Right ventricle myocardium inferior (tissue), 1 donor: ENCODE data around the gene TXNRD2. TPM values are rescaled to one million over a fixed set of nuclear protein-coding genes. Genes with fewer than 3 reads are reported as not detected.
A peak's percentile ranks its signal among the peaks of the same experiment; 100 is the strongest.

Experiments
- ATAC-seq: fragments of 200-7000 bp; cut with Tn5 transposase; one replicate; pipeline ENCODE4 v1.9.1; 2020; ENCODE audit warnings: mild to moderate bottlenecking, moderate library complexity
- DNase-seq: peaks from one replicate; pipeline ENCODE4 v3.0.0; 2021; ENCODE audit errors: missing footprints
- intact Hi-C: fragments of 100-400 bp; cut with DNase I; formaldehyde crosslinking; loops from one replicate; pipeline ENCODE4 v1.11.0; 2022
- total RNA-seq: library from RNA; stranded (reverse); fragmentation: NEBNext Ultra II Directional; extraction: Animal tissue kit (Norgen Biotek cat#: 25700); gene quantifications from one replicate; pipeline ENCODE4 v1.2.1, GENCODE V29; 2021
- donor health status: DM: no; HTN: yes; CAD: no; lungs with severe emphysema.

Gene TXNRD2
- total RNA-seq, 1 donor from 2014 or later = 40.9 TPM

GRCh38 chr22:19960491-19961200 lies 19.0 kb upstream of the TXNRD2 start:
- ATAC-seq (no peak), DNase-seq (peak; percentile 9)
- intact Hi-C loops = loop anchor here (10.0 kb wide), 1 partner anchor 124 kb away; the partner anchor contains the start of gene DGCR8

GRCh38 chr22:19959587-19960490 lies 18.2 kb upstream of the TXNRD2 start:
- DNase-seq (peak; percentile 57), ATAC-seq (peak; percentile 39)
- intact Hi-C loops = loop anchor here (10.0 kb wide), 1 partner anchor 125 kb away; the partner anchor contains the start of gene DGCR8

GRCh38 chr22:19959043-19959586 lies 17.5 kb upstream of the TXNRD2 start:
- peak; percentile 83 for DNase-seq
- peak; percentile 74 for ATAC-seq
- intact Hi-C loops = no loop called here

GRCh38 chr22:19958083-19959042 lies 16.7 kb upstream of the TXNRD2 start:
- ATAC-seq = peak; percentile 7
- intact Hi-C loops = no loop called here

GRCh38 chr22:19957445-19957844 lies 15.8 kb upstream of the TXNRD2 start:
- intact Hi-C loops = no loop called here
- DNase-seq = peak; percentile 48
- no peak for ATAC-seq

More at GRCh38 chr22:19958083-19959042, 16.7 kb upstream of the TXNRD2 start:
- peak; percentile 66 for DNase-seq

- ATAC-seq (no peak), DNase-seq (peak; percentile 65)
- intact Hi-C loops = no loop called here
Observed at GRCh38 chr22:19955241-19956128, 13.9 kb upstream of the TXNRD2 start.

- peak; percentile 24 for ATAC-seq
Observed at GRCh38 chr22:19951346-19951745, 9.7 kb upstream of the TXNRD2 start.

GRCh38 chr22:19948057-19948760 lies 6.6 kb upstream of the TXNRD2 start:
- intact Hi-C loops = no loop called here
- DNase-seq (no peak), ATAC-seq (no peak)

More at GRCh38 chr22:19951346-19951745, 9.7 kb upstream of the TXNRD2 start:
- intact Hi-C loops = no loop called here
- peak; percentile 28 for DNase-seq

- intact Hi-C loops = no loop called here
- ATAC-seq (peak; percentile 45), DNase-seq (no peak)
Observed at GRCh38 chr22:19943082-19944026, 1.7 kb upstream of the TXNRD2 start.

GRCh38 chr22:19942157-19943081 lies 801 bp upstream of the TXNRD2 start:
- DNase-seq = no peak
- ATAC-seq = peak; percentile 67
- intact Hi-C loops = no loop called here

GRCh38 chr22:19940536-19941364 lies 868 bp downstream of the TXNRD2 start:
- intact Hi-C loops = no loop called here
- ATAC-seq (no peak), DNase-seq (no peak)

GRCh38 chr22:19937616-19938473 lies 3.8 kb downstream of the TXNRD2 start:
- ATAC-seq (no peak), DNase-seq (no peak)
- intact Hi-C loops = no loop called here

GRCh38 chr22:19936513-19936912 lies 5.1 kb downstream of the TXNRD2 start:
- ATAC-seq (no peak), DNase-seq (no peak)
- intact Hi-C loops = no loop called here
